Midbrain (tissue), 1 donor: ENCODE results near the gene TSPAN10.

Experiments
- DNase-seq: peaks from one replicate; lab custom pipeline; 2025; lab: John Stamatoyannopoulos, UW

Gene TSPAN10

DNA sequence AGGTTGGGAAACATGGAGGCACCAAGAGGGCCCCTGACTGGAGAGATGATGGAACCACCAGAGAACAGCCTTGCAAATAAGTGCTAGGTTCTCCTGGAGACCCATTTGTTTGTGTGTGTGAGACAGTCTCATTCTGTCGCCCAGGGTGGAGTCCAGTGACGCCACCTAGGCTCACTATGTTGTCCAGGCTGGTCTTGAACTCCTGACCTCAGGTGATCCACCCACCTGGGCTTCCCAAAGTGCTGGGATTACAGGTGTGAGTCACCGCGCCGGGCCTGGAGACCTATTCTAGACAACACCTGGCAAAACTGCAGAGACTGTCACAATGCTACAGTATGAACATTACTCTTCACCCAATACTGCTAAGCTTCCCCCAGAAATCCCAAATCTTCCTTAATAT, 1.6 kb upstream of the TSPAN10 start:
- DNase-seq: no peak

DNA sequence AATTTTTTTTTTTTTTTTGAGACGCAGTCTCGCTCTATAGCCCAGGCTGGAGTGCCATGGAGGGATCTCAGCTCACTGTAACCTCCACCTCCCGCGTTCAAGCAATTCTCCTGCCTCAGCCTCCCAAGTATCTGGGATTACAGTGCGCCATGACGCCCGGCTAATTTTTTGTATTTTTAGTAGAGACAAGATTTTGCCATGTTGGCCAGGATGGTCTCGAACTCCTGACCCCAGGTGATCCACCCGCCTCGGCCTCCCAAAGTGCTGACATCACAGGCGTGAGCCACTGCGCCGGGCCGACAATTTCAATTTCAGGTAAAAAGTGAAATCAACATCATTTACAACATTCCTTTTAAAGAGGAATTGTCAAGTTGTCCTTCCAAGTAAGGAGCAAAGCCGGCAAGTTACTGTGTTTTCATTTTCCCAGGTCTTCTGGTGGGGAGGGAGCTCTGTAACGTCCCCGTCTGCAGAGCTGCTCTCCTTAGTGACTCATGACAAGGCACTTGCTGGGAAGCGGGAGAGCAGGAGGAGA, 957 bp upstream of the TSPAN10 start:
- no peak for DNase-seq

DNA sequence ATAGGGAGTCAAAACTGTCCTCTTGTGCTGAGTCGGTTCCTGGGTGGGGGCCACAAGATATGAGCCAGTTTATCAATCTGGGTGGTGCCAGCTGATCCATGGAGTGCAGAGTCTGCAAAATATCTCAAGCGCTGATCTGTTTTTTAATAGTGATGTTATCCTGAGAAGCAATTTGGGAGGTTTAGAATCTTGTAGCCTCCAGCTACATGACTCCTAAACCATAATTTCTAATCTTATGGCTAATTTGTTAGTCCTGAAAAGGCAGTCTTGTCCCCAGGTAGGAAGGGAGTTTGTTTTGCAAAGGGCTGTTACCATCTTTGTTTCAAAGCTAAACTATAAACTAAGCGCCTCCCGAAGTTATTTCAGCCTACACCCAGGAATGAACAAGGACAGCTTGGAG, 1.7 kb downstream of the TSPAN10 start:
- no peak for DNase-seq

DNA sequence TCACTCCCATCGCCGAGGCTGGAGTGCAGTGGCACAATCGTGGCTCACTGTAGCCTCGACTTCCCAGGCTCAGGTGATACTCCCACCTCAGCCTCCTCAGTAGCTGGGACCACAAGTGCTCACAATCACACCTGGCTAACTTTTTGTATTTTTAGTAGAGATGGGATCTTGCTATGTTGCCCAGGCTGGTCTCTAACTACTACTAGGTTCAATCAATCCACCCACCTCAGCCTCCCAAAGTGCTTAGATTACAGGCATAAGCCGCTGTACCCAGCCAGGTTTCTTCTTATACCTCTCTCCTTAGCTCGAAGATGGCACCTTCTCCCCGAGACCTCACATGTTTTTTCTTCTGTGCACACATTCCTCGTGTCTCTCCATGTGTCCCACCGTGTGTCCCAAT, 3.0 kb downstream of the TSPAN10 start:
- DNase-seq: no peak

DNA sequence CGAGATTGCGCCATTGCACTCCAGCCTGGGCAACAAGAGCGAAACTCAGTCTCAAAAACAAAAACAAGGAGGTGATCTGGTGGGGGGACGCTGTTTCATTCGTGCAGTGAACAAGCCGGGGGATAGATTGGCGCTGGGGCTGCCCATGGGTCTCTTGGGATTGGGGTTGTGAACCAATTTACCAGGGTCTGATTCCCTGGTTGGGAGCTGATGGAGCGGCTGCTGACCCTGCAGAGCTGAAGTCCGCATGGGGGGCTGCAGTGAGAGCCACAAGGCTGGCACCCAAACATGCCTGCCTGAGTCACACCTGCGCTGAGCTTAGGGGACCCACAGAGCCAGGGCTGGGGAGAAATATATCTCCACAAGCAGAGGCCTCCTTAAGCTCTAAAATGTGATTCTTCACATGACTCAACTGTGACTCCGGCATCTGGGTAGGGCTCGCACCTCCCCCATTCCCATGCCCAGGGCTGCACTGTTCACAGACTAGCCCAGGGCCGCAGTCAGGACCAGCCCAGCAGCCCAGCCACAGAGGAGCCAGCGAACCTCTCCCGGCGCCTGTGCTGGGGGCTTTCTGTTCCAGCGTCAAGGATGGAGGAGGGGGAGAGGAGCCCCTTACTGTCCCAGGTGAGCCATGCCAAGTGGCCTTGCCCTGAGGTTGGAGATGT, 5.0 kb downstream of the TSPAN10 start:
- DNase-seq: no peak

DNA sequence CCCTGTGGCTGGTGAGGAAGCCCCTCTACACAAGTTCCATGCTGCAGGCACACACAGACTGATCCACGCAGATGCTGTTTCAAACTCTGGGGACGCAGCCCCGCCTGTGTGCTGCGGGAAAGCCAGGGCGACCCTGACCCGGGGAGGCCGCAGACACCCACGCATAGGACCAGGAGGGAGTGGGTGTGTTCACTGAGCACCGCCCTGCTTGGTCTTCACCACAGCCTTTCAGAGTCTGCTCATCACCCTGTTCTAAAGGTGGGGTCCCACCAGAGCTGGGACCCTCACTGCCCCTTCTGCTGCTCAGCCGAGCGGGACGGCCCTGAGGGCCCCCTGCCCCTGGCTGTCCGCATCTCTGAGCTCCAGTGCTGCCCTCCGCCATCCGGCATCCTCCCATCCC, 7.5 kb downstream of the TSPAN10 start:
- DNase-seq: no peak

DNA sequence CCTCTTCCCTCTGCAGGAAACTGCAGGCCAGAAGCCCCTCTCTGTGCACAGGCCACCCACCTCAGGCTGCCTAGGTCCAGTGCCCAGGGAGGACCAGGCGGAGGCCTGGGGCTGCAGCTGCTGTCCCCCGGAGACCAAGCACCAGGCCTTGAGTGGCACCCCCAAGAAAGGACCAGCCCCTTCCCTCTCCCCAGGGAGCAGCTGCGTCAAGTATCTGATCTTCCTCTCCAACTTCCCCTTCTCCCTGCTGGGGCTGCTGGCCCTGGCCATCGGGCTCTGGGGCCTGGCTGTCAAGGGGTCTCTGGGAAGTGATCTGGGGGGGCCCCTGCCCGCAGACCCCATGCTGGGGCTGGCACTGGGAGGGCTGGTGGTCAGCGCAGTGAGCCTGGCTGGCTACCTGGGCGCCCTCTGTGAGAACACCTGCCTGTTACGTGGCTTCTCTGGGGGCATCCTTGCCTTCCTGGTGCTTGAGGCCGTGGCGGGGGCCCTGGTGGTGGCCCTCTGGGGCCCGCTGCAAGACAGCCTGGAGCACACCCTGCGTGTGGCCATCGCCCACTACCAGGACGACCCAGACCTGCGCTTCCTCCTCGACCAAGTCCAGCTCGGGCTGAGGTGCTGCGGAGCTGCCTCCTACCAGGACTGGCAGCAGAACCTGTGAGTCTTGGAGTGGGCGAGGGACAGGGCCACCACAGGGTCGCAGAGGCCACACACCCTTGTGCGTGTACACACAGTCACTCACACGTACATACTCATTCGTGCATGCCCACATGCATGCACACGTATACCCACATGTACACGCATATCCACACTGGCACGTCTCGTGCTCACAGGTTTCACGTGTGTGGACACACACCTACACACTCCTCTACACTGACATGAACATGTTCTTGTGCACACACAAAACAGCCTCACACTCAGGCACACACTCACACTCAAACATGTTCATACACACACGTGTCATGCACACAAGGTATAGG, 8.3 kb downstream of the TSPAN10 start:
- DNase-seq: no peak

DNA sequence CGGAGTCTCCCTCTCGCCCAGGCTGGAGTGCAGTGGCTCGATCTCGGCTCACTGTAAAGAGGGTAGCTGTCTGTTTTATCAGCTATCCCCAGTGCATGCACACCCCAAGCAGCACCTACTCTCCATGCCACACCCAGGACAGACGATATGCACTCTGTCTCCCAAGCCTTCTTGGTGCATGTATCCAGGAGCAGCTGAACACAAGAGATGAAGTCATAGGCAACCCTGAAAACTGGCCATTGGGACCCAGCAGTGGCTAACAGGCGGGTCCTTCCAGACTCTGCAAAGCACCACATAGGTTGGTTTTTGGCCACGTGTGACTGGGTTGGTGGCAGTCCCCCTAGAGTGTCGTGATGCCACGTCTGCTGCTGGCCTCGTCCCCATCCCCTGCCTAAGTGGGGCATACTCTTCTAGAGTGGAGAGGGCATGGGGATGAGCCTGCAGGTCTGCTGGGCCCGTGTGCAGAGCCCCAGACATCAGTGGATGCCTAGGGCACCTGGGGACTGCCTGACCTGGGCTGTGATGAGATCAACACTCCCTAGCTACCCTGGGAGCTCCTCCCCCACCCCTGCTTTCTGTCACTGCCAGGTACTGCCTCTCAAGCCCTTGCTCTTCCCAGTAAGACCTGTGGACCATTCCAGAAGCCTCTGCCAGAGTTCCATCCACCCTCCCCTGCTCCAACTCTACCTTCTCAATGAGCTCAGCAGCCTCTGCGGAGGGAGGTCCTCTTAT, 10.0 kb downstream of the TSPAN10 start:
- DNase-seq: no peak

DNA sequence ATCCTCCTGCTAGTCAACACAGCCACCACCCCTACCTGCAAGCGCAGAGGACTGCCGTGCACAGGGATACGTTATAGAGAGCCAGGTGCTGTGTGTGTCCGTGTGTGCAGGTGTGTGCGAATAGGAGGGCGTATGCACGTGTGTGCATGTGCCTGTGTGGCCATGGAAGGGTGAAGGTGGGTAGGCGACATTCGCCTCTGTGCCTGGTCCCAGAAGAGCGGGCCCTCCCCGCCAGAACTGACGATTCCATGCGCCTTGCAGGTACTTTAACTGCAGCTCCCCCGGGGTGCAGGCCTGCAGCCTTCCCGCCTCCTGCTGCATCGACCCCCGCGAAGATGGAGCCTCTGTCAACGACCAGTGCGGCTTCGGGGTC, 10.6 kb downstream of the TSPAN10 start:
- DNase-seq: no peak

DNA sequence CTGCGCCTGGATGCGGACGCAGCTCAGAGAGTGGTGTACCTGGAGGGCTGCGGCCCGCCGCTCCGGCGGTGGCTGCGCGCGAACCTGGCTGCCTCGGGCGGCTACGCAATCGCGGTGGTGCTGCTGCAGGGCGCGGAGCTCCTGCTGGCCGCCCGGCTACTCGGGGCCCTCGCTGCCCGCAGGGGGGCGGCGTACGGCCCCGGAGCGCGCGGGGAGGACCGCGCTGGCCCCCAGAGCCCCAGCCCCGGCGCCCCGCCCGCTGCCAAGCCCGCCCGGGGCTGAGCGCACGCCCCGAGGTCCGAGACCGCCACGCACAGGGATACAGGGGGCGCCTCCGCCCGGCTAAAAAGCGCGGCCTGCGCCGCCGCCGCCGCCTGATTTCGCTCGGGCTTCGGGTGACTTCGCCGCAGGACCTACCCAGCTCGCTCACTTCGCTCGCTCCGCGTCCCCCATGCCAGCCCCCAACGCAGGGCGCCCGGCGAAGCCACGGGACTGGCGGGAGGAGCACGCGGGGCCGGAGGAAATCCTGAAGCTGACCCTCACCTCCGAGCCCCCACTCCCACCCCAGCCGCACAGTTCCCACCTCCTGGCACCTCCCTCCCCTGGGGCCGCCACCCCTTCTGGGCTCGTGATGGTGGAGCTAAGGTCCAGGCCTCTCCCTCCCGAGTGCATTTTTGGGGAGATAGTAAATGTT, 11.2 kb downstream of the TSPAN10 start:
- no peak for DNase-seq

DNA sequence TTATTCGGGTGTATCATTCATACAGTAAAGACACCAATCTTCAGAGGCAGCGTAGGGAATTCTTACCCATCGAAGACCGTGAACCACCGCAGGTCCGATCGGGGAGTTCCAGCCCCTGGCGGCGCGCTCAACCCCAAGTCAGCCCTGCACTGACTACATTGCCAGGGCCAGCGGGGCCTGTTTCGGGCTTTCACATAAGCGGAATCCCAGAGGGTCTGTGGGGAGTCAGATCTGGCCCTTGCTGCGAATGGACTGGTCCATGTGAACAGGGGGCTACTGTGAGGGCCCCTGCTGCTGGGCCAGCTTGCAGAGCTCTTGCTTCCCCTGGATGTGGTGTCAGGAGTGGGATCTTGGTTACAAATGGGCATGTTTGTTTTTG, 11.7 kb downstream of the TSPAN10 start:
- DNase-seq: no peak

DNA sequence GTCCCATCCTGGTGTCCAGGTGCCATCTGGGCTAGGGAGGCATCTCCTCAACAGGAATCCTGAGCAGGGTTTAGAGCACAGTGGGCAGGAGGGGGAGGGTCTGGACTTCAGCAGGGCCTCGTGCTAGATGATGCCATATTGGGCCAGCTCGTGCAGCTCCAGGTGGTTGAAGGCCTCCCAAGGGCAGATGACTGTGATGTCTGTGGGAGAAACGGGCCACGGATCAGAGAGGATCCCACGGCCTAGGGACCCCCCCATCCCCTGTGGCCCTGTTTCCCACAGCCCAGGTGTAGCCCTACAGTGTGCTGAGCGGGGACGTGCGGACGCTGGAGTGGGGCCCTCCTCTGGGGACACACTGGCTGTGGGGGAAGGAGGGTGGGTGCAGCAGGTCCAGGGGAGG, 14.0 kb downstream of the TSPAN10 start:
- no peak for DNase-seq

DNA sequence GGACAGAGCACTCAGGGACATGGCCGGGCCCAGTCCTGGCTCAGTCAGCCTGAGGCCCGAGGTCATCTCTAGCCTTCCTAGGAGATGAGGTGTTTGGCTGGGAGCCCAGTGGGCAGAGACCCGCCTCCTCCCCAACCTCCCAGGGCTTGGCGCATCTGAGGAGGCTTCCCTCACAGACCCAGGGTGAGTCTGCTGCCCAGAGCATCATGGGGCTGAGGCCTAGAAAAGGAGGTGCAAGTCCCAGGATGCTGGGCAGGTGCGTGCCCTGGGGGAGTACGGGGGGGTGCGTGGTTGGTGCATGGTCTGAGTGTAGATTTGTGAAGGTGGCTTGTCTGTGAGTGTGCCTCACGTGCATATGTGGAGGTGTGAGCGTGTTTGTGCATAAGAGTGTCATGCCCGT, 14.7 kb downstream of the TSPAN10 start:
- DNase-seq: no peak

DNA sequence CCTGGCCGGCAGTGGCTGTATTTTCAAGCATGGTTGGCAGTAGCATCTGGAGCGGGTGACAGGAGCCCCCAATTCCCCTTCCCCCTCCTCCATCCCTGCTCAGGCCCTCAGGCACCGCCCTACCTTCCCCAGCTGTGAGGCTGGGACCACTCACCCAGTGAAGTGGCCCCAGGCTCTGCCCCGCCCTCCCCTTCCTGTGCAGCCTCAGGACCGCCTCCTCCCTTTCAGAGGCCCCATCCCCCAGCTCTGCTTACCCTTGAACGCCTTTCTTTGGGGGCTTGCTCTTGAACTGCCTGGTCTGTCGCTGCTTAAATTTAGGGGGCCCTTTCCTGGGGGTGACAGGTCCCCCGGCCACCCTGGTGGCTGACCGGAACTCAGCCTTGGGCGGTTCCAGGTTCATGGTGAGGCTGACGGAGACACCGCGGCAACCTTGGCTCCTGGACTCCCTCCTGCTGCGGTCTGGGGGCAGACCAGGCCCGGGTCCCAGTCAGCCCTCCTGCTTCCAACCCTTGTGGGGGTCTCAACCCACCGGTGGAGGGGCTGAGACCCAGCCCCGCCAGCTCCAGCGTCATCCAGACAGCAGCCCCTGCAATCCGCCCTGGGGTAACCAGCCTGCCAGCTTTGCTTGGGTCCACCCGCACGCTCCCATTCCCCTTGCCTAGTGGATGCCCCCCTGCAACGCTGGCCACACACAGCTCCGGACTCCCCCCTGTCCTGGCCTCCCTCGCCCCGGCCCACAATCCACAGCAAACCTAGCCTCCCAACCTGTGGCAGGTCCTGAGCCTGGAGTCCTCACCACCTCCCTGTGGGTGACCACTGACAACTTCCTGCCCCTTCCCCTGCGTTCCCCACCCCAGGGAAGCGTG, 16.1 kb downstream of the TSPAN10 start:
- no peak for DNase-seq

DNA sequence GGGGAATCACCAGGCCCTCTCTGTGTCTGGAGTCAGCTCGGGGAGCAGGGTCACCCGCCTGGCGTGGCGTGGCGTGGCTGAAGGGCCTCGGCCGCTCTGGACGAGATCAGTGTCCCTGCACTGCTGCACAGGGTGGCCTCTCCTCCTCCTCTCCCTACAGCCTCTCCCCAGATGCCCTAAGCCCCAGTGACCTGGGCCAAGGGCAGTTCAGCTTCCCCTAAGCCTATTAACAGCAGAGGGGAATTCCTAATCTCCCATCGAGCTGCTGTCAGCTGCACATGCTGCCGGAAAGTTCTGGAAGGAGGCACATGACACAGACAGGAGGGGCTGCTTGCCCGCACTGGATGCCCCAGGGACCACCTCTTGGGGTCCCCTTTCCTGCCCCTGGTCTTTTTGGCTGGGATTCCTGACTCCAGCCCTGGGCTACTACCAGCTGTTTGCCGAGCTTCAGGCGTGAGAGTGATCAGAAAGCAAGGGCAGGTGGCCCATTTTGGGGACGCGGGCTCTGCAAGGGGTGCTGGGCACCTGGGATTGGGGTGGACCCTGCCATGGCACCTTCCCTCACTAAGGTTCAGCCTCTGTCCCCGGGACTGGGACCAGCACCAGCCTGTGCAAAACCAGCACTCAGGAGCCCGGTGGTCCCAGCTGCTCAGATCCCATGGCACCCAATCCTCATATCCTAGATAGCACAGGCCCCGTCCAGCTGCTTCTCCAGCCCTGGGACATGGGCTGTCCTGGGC, 18.6 kb downstream of the TSPAN10 start:
- no peak for DNase-seq

DNA sequence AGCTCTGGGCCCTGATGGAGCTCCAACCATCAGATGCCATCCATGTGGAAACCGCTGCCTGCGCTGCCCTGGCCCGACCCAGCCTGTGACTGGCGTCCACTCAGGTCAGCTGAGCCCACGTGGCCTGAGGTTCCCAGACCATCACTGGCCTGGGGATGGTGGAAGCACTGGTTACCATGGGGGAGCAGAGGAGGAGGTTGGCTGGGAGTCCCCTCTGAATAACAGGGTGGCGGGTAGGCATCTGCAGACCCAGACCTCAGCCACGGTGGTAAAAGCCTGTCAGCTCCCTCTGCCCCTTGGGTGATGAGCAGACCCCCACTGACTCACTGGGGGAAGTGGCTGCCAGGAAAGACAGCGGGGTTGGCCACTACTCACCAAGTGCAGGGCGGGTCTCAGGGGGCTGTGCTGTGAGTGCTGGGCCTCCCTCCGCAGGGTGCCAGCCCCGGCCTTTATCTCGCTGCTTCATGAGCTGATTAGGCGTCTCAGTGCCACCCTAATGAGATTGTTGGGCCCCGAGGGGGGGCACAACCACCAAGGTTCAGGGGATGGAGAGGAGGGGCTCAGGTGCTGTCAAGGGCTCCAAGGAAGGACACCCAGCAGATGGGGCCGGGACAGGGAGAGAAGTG, 19.2 kb downstream of the TSPAN10 start, which contains the start of gene PDE6G:
Gene PDE6G, minus strand, starts transcription at position 425 of the 626 bp plus-strand sequence. CDS start 3,237 bp downstream, outside the sequence.
- DNase-seq: no peak

DNA sequence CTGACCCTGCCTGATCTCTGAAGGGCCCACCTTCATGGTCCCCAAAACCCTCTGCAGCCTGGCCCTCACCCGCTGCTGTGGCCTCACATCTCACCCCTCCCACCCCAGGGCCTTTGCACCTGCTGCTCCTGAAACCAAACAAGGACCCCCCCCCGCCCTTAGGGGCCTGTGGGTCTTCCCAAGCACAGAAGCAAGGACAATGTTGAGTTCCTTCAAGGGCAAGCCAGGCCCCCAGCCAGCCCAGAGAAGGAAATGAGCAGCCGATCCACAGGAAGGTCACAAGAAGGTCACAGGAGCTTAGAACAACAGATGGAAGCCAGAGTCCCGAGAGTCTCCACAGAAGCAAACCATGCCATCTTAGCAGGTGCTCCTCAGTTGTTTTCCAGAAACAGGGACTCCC, 19.8 kb downstream of the TSPAN10 start:
- no peak for DNase-seq

DNA sequence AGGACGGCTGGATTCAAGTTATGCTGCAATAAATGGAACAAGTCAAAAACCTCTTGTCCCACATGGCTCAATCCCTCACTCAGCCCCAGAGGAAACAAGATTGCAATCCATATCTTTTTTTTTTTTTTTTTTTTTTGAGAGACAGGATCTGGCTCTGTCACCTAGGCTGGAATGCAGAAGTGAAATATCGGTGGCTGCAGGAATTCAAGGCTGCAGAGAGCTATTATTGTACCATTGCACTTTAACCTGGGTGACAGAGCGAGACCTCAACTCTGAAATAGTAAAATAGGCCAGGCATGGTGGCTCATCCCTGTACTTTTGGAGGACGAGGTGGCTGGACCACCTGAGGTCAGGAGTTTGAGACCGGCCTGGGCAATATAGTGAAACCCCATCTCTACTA, 22.0 kb downstream of the TSPAN10 start:
- DNase-seq: no peak

DNA sequence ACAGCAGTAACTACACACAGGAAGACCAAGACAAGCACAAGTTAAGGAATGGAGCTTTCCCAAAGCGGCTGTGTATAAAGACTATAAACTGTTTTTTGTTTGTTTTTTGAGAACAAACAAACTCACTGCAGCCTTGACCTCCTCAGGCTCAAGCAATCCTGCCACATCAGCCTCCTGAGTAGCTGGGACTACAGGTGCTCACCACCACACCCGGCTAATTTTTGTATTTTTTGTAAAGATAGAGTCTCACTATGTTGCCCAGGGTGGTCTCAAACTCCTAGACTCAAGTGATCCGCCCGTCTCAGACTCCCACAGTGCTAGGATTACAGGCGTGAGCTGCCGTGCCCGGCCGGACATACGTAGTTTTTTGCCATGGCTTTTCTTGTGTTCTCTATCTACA, 23.4 kb downstream of the TSPAN10 start:
- DNase-seq: no peak

DNA sequence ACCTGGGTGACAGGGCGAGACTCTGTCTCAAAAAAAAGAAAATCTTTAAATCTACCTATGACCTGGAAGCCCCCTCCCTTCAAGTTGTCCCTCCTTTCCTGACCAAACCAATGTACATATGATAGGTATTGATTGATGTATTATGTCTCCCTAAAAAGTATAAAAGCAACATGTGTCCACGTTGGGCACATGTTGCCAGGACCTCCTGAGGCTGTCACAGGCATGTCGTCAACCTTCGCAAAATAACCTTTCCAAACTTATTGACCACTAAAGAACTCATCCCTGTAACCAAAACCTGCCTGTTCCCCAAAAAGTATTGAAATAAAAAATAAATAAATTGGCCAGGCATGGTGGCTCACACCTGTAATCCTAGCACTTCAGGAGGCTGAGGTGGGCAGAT, 25.0 kb downstream of the TSPAN10 start:
- no peak for DNase-seq
